Neural progenitor cell (in vitro differentiated cells): ENCODE data around the gene NCKAP5L. TPM values are rescaled to one million over a fixed set of nuclear protein-coding genes. Genes with fewer than 3 reads are reported as not detected.

Source experiments
- DNase-seq: peaks from one replicate; pipeline ENCODE4 v3.0.0-alpha.2; 2016; ENCODE audit warnings: low spot score
- H2AFZ ChIP-seq: fragments of 200-600 bp; sonication (generic); replicated peaks from 2 replicates; pipeline ENCODE4 v1.6.1; 2016; ENCODE audit warnings: antibody characterized with exemption
- H3F3A ChIP-seq: fragments of 200-600 bp; sonication (generic); 2 replicates; pipeline ENCODE4 v1.6.1; 2016; ENCODE audit warnings: antibody characterized with exemption, low read depth
- H3K27ac ChIP-seq: fragments of 200-600 bp; sonication (generic); 2 replicates; pipeline ENCODE4 v1.5.1; 2016; ENCODE audit warnings: mild to moderate bottlenecking
- H3K27me3 ChIP-seq: fragments of 200-600 bp; sonication (generic); 2 replicates; pipeline ENCODE4 v1.6.1; 2016; ENCODE audit warnings: mild to moderate bottlenecking, moderate library complexity
- H3K36me3 ChIP-seq: fragments of 200-600 bp; sonication (generic); 2 replicates; pipeline ENCODE4 v1.5.1; 2016
- H3K4me1 ChIP-seq: fragments of 200-600 bp; sonication (generic); 2 replicates; pipeline ENCODE4 v1.6.1; 2016; ENCODE audit warnings: mixed run types
- H3K4me2 ChIP-seq: fragments of 200-600 bp; sonication (generic); 2 replicates; pipeline ENCODE4 v1.6.1; 2016
- H3K4me3 ChIP-seq: fragments of 200-600 bp; sonication (generic); 2 replicates; pipeline ENCODE4 v1.5.1; 2016
- H3K79me2 ChIP-seq: fragments of 200-600 bp; sonication (generic); 2 replicates; pipeline ENCODE4 v1.6.1; 2016; ENCODE audit warnings: low read depth
- H3K9ac ChIP-seq: fragments of 200-600 bp; sonication (generic); 2 replicates; pipeline ENCODE4 v1.6.1; 2016
- H3K9me3 ChIP-seq: fragments of 200-600 bp; sonication (generic); 2 replicates; pipeline ENCODE4 v1.5.1; 2016; ENCODE audit warnings: low read depth
- H4K20me1 ChIP-seq: fragments of 200-600 bp; sonication (generic); 2 replicates; pipeline ENCODE4 v1.6.1; 2016; ENCODE audit warnings: low read depth
- H3K27ac Mint-ChIP-seq: 3 replicates; pipeline ENCODE4 v1.8.0; 2021; ENCODE audit warnings: mixed read lengths
- H3K27me3 Mint-ChIP-seq: 2 replicates; pipeline ENCODE4 v1.8.0; 2022; ENCODE audit warnings: low read depth, mild to moderate bottlenecking, inconsistent platforms, moderate library complexity, mixed read lengths; ENCODE audit not compliant: insufficient read depth
- H3K36me3 Mint-ChIP-seq: 3 replicates; pipeline ENCODE4 v1.8.0; 2021; ENCODE audit warnings: mixed read lengths
- H3K4me1 Mint-ChIP-seq: 3 replicates; pipeline ENCODE4 v1.8.0; 2021; ENCODE audit warnings: mixed read lengths
- H3K4me3 Mint-ChIP-seq: 3 replicates; pipeline ENCODE4 v1.8.0; 2021; ENCODE audit warnings: mild to moderate bottlenecking, moderate library complexity, mixed read lengths
- H3K9me3 Mint-ChIP-seq: 3 replicates; pipeline ENCODE4 v1.8.0; 2020; ENCODE audit warnings: mixed read lengths
- CTCF ChIP-seq: fragments of 200-600 bp; sonication (generic); IDR thresholded peaks from 2 replicates; pipeline ENCODE4 v1.5.1; 2017; ENCODE audit warnings: antibody characterized with exemption, mild to moderate bottlenecking
- EZH2 ChIP-seq: fragments of 200-600 bp; sonication (generic); IDR thresholded peaks from 2 replicates; pipeline ENCODE4 v1.6.1; 2017; ENCODE audit warnings: antibody characterized with exemption, mild to moderate bottlenecking, moderate library complexity
- EZH2phosphoT487 ChIP-seq: fragments of 200-600 bp; sonication (generic); IDR thresholded peaks from 2 replicates; pipeline ENCODE4 v1.6.1; 2017; ENCODE audit warnings: antibody characterized with exemption
- total RNA-seq: library from RNA; depleted of rRNA; stranded (reverse); fragments of >200 nt; gene quantifications from 2 replicates; pipeline ENCODE4 v1.2.3, GENCODE V29; 2015; ENCODE audit warnings: low replicate concordance

The NCKAP5L gene
- total RNA-seq, 1 donor from 2014 or later = 5.6 TPM

- H3K4me2 ChIP-seq = no peak overlapping the region
- no peaks in the 10 kb centered on the region for H3K9me3 Mint-ChIP-seq
- no peak overlapping the region for H3K4me3 Mint-ChIP-seq
- H4K20me1 ChIP-seq = peaks cover 4% of the 10 kb centered on the region
- H3K9me3 ChIP-seq = no peaks in the 10 kb centered on the region
- TF ChIP-seq EZH2 (no peak), CTCF (no peak), EZH2phosphoT487 (no peak)
- no peaks in the 10 kb centered on the region for H3K79me2 ChIP-seq
- H3K4me3 ChIP-seq = no peak overlapping the region
- no peaks in the 10 kb centered on the region for H3F3A ChIP-seq
- H3K4me1 ChIP-seq = no peaks in the 10 kb centered on the region
- no peak overlapping the region for H2AFZ ChIP-seq
- H3K27me3 Mint-ChIP-seq = peaks cover 5% of the 10 kb centered on the region
- H3K36me3 Mint-ChIP-seq = peaks cover 15% of the 10 kb centered on the region
- no peak overlapping the region for H3K9ac ChIP-seq
- no peak overlapping the region for H3K27ac Mint-ChIP-seq
- H3K36me3 ChIP-seq = no peaks in the 10 kb centered on the region
- no peak for DNase-seq
- H3K4me1 Mint-ChIP-seq = no peaks in the 10 kb centered on the region
- no peak overlapping the region for H3K27ac ChIP-seq
- no peaks in the 10 kb centered on the region for H3K27me3 ChIP-seq
Observed at GRCh38 chr12:49796606-49797448, 31.4 kb downstream of the NCKAP5L start.

- H3K9me3 Mint-ChIP-seq = no peaks in the 10 kb centered on the region
- no peak overlapping the region for H3K4me2 ChIP-seq
- no peaks in the 10 kb centered on the region for H3K4me1 ChIP-seq
- no peak overlapping the region for H3K9ac ChIP-seq
- no peaks in the 10 kb centered on the region for H3K4me1 Mint-ChIP-seq
- no peaks in the 10 kb centered on the region for H3K27me3 ChIP-seq
- H3K36me3 ChIP-seq = no peaks in the 10 kb centered on the region
- H3K79me2 ChIP-seq = no peaks in the 10 kb centered on the region
- peaks cover 4% of the 10 kb centered on the region for H4K20me1 ChIP-seq
- no peak overlapping the region for H3K4me3 Mint-ChIP-seq
- TF ChIP-seq CTCF (no peak), EZH2phosphoT487 (no peak), EZH2 (no peak)
- no peak overlapping the region for H3K27ac Mint-ChIP-seq
- H3F3A ChIP-seq = no peaks in the 10 kb centered on the region
- H3K36me3 Mint-ChIP-seq = peaks cover 15% of the 10 kb centered on the region
- DNase-seq = no peak
- H3K4me3 ChIP-seq = no peak overlapping the region
- peaks cover 4% of the 10 kb centered on the region for H3K27me3 Mint-ChIP-seq
- H3K27ac ChIP-seq = no peak overlapping the region
- no peaks in the 10 kb centered on the region for H3K9me3 ChIP-seq
- no peak overlapping the region for H2AFZ ChIP-seq
Observed at GRCh38 chr12:49796155-49796554, 32.1 kb downstream of the NCKAP5L start.

GRCh38 chr12:49795654-49796105 is 32.5 kb downstream of the NCKAP5L start:
- no peak overlapping the region for H3K4me3 Mint-ChIP-seq
- Histone ChIP-seq H3K27me3 (no peaks in the 10 kb centered on the region), H3K79me2 (no peaks in the 10 kb centered on the region), H3K36me3 (no peaks in the 10 kb centered on the region), H3K9me3 (no peaks in the 10 kb centered on the region), H2AFZ (no peak overlapping the region), H4K20me1 (peaks cover 4% of the 10 kb centered on the region), H3K4me3 (no peak overlapping the region), H3K9ac (no peak overlapping the region), H3K27ac (no peak overlapping the region), H3K4me2 (no peak overlapping the region), H3F3A (no peaks in the 10 kb centered on the region), H3K4me1 (no peaks in the 10 kb centered on the region)
- H3K9me3 Mint-ChIP-seq = no peaks in the 10 kb centered on the region
- DNase-seq = no peak
- H3K27me3 Mint-ChIP-seq = peaks cover 4% of the 10 kb centered on the region
- TF ChIP-seq EZH2 (no peak), CTCF (no peak), EZH2phosphoT487 (no peak)
- no peak overlapping the region for H3K27ac Mint-ChIP-seq
- H3K4me1 Mint-ChIP-seq = no peaks in the 10 kb centered on the region
- H3K36me3 Mint-ChIP-seq = peaks cover 14% of the 10 kb centered on the region
